ENCODE measurements around the gene PPP2R2C.

PPP2R2C gene

DNA sequence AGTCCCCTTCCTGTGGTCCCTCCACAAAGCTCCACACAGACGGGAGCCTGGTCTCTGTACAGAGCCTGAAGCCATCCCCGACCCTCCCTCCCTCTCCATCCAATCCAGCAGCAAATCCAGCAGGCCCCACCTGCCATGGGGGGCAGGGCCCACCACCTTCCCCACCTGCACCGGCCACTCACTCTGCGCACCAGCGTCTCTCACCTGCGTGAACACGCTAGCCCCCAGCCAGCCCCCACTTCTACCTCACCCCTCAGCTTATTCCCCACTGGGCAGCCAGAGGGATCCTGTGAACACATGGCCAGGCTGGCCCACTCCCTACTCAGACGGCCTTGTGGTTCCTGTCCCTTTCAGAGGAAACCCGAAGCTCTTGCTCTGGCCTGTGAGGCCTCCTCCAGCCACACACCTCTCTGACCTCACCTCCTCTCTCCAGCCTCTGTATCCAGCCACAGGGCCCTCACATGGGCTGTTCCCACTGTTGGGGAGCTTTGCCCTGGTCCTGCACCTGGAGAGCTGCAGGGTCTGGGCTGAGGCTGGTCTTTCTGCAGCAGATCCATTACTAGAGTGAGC is 131.9 kb downstream of the PPP2R2C start:
- TF ChIP-seq, protein P1, sequence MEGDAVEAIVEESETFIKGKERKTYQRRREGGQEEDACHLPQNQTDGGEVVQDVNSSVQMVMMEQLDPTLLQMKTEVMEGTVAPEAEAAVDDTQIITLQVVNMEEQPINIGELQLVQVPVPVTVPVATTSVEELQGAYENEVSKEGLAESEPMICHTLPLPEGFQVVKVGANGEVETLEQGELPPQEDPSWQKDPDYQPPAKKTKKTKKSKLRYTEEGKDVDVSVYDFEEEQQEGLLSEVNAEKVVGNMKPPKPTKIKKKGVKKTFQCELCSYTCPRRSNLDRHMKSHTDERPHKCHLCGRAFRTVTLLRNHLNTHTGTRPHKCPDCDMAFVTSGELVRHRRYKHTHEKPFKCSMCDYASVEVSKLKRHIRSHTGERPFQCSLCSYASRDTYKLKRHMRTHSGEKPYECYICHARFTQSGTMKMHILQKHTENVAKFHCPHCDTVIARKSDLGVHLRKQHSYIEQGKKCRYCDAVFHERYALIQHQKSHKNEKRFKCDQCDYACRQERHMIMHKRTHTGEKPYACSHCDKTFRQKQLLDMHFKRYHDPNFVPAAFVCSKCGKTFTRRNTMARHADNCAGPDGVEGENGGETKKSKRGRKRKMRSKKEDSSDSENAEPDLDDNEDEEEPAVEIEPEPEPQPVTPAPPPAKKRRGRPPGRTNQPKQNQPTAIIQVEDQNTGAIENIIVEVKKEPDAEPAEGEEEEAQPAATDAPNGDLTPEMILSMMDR (IDR thresholded peaks at IDR 0.05; ENCODE audit: borderline replicate concordance, insufficient read depth, low read depth, low read length): no peak
- no peak overlapping the region for H3K4me3 ChIP-seq (ENCODE audit: low read depth, low read length)

- no peak overlapping the region for H3K4me3 ChIP-seq (ENCODE audit: low read depth, low read length)
- TF ChIP-seq, protein P1 (IDR thresholded peaks at IDR 0.05; ENCODE audit: borderline replicate concordance, insufficient read depth, low read depth, low read length): no peak
Observed at GRCh38 chr4:6339818-6340445, 132.5 kb downstream of the PPP2R2C start.

- TF ChIP-seq, protein P1 (IDR thresholded peaks at IDR 0.05; ENCODE audit: borderline replicate concordance, insufficient read depth, low read depth, low read length): no peak
- no peak overlapping the region for H3K4me3 ChIP-seq (ENCODE audit: low read depth, low read length)
Observed at GRCh38 chr4:6338951-6339817, 133.2 kb downstream of the PPP2R2C start.

- TF ChIP-seq, protein P1 (IDR thresholded peaks at IDR 0.05; ENCODE audit: borderline replicate concordance, insufficient read depth, low read depth, low read length): no peak
- no peak overlapping the region for H3K4me3 ChIP-seq (ENCODE audit: low read depth, low read length)
Observed at GRCh38 chr4:6338175-6338950, 134.1 kb downstream of the PPP2R2C start.

- H3K4me3 ChIP-seq (ENCODE audit: low read depth, low read length): no peak overlapping the region
- TF ChIP-seq, protein P1 (IDR thresholded peaks at IDR 0.05; ENCODE audit: borderline replicate concordance, insufficient read depth, low read depth, low read length): no peak
Observed at GRCh38 chr4:6337331-6337935, 135.0 kb downstream of the PPP2R2C start.

GRCh38 chr4:6336166-6336565 is 136.2 kb downstream of the PPP2R2C start:
- TF ChIP-seq, protein P1 (IDR thresholded peaks at IDR 0.05; ENCODE audit: borderline replicate concordance, insufficient read depth, low read depth, low read length): no peak

More at GRCh38 chr4:6336166-6336565, 136.2 kb downstream of the PPP2R2C start:
- no peak overlapping the region for H3K4me3 ChIP-seq (ENCODE audit: low read depth, low read length)
